K562 (cell line): ENCODE data around the gene TUBA1B. TPM values are rescaled to one million over a fixed set of nuclear protein-coding genes. Genes with fewer than 3 reads are reported as not detected.

Experiments
- BCLAF1 ChIP-seq, 2 experiments: fragments of 450-650 bp in 1 of 2; IDR thresholded peaks; 2 replicates each; pipeline ENCODE4 v1.6.1; 2011 to 2017; ENCODE audit warnings: low read depth in 2 of 2, antibody characterized with exemption in 1 of 2, borderline replicate concordance in 1 of 2, low read length in 1 of 2, mild to moderate bottlenecking in 1 of 2, mixed read lengths in 1 of 2; ENCODE audit not compliant: control insufficient read depth in 1 of 2
- CBX2 ChIP-seq: fragments of 200-600 bp; sonication (generic); IDR thresholded peaks from one replicate; pipeline ENCODE4 v1.6.1; 2012; ENCODE audit warnings: mild to moderate bottlenecking, low read length, inconsistent platforms; ENCODE audit not compliant: insufficient read depth, poor library complexity, severe bottlenecking
- CGGBP1 ChIP-seq: fragments of 250-450 bp; sonication (Bioruptor Pico); IDR thresholded peaks from 2 replicates; pipeline ENCODE4 v1.9.0; 2021; ENCODE audit warnings: mild to moderate bottlenecking
- EZH2 ChIP-seq: IDR thresholded peaks from 2 replicates; pipeline ENCODE4 v1.6.1; 2012; ENCODE audit warnings: low read depth, mild to moderate bottlenecking, inconsistent platforms, low read length, borderline replicate concordance
- GTF3C2 ChIP-seq: IDR thresholded peaks from 3 replicates; pipeline ENCODE4 v1.6.1; 2011; ENCODE audit warnings: borderline replicate concordance, mild to moderate bottlenecking, moderate library complexity; ENCODE audit not compliant: insufficient read length; ENCODE audit errors: extremely low read depth
- HSF4 ChIP-seq: fragments of 250-450 bp; sonication (Bioruptor Pico); IDR thresholded peaks from 2 replicates; pipeline ENCODE4 v2.1.2; 2022; ENCODE audit warnings: mild to moderate bottlenecking, moderate library complexity, borderline replicate concordance
- KLF10 ChIP-seq: fragments of 250-450 bp; sonication (Bioruptor Pico); IDR thresholded peaks from 2 replicates; pipeline ENCODE4 v1.6.1; 2021; ENCODE audit warnings: matching md5 sums
- MTA1 ChIP-seq: fragments of 450-650 bp; IDR thresholded peaks from 2 replicates; pipeline ENCODE4 v1.6.1; 2017; ENCODE audit warnings: borderline replicate concordance
- NCOR1 ChIP-seq: fragments of 450-650 bp; IDR thresholded peaks from 2 replicates; pipeline ENCODE4 v1.6.1; 2016; ENCODE audit warnings: mild to moderate bottlenecking, moderate library complexity
- PML ChIP-seq: IDR thresholded peaks from 2 replicates; pipeline ENCODE4 v1.6.1; 2012; ENCODE audit warnings: low read length, inconsistent platforms
- RBFOX2 ChIP-seq: fragments of 200-400 bp; formaldehyde crosslinking; IDR thresholded peaks from 2 replicates; pipeline ENCODE4 v1.6.1; 2017; ENCODE audit warnings: low read depth, mild to moderate bottlenecking, low read length, moderate library complexity
- RBM22 ChIP-seq: fragments of 200-400 bp; formaldehyde crosslinking; IDR thresholded peaks from 2 replicates; pipeline ENCODE4 v1.6.1; 2018; ENCODE audit warnings: low read length, low read depth; ENCODE audit not compliant: poor library complexity, severe bottlenecking
- RFX1 ChIP-seq: fragments of 450-650 bp; IDR thresholded peaks from 2 replicates; pipeline ENCODE4 v1.6.1; 2016; ENCODE audit warnings: mild to moderate bottlenecking, moderate library complexity
- SUPT5H ChIP-seq: fragments of 450-650 bp; IDR thresholded peaks from 2 replicates; pipeline ENCODE4 v1.6.1; 2016
- ZNF212 ChIP-seq: fragments of 450-650 bp; formaldehyde crosslinking; IDR thresholded peaks from 2 replicates; pipeline ENCODE4 v1.4.0; 2020; ENCODE audit warnings: mild to moderate bottlenecking
- ZNF830 ChIP-seq: fragments of 250-450 bp; sonication (Bioruptor Pico); IDR thresholded peaks from 2 replicates; pipeline ENCODE4 v1.5.0; 2021; ENCODE audit warnings: mild to moderate bottlenecking
- polyA plus RNA-seq, 8 experiments: library from polyadenylated mRNA; depleted of rRNA in 4 of 8; stranded (reverse) in 5 of 8; unstranded in 3 of 8; fragments of >200 nt; fragmentation: Nextera tagmentation in 2 of 8; fragmentation: Illumina TruSeq in 1 of 8; extraction: Ambion mirVana in 2 of 8; extraction: Trizol in 1 of 8; gene quantifications; 2 replicates each; pipeline versions ENCODE4 v1.2.1 to v1.2.3, GENCODE V29; 2011 to 2014; ENCODE audit warnings: inconsistent platforms in 1 of 8, missing spikeins in 1 of 8
- total RNA-seq, 7 experiments: library from RNA; depleted of rRNA in 6 of 7; stranded (reverse); fragments of >200 nt in 6 of 7; fragmentation: Illumina TruSeq in 2 of 7; extraction: Trizol in 2 of 7; gene quantifications; 2 replicates each; pipeline versions ENCODE4 v1.2.1 to v1.2.3, GENCODE V29; 2011 to 2021; ENCODE audit warnings: low replicate concordance in 1 of 7
- TF ChIP-seq, protein P1 (sequence below): fragments of 450-650 bp; IDR thresholded peaks from 2 replicates; pipeline ENCODE4 v1.7.1; 2018; ENCODE audit warnings: mild to moderate bottlenecking, low read depth; ENCODE audit not compliant: partially characterized antibody
- TF ChIP-seq, protein P2 (sequence below): fragments of 250-450 bp; sonication (Bioruptor Pico); IDR thresholded peaks from 2 replicates; pipeline ENCODE4 v1.8.0; 2021; ENCODE audit warnings: moderate library complexity, mild to moderate bottlenecking, inconsistent platforms

TUBA1B gene
- total and polyA plus RNA-seq, 9 of the 15 experiments (the other 6 are each of a cell fraction or from before 2014, with no cell fraction given) = 2,189 to 4,624 (median 2,628) TPM

DNA sequence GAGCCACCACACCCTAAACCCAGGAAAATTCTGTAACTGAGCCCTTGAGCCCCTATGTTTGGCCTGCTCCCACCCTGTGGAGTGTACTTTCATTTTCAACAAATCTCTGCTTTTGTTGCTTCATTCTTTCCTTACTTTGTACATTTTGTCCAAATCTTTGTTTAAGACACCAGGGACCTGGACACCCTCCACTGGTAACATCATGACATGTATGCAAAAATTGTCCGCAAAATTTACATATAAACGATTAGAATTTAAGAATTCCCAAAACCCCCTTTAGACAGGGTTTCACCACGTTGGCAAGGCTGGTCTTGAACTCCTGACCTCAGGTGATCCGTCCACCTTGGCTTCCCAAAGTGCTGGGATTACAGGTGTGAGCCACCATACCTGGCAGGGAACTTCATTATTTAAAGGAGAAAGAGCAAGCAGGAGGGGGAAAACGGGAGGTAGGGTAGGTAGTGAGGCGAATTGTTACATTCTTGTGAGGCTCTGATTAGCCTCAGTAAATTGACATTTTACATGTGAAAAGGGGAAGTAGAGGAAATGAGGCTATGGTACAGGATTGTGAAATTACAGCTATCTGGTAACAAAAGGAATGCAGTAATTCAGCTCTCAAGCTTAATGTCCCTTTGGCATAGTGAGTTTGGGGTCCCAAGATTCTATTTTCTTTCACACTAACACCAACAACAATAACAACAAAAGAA lies 30.0 kb upstream of the TUBA1B start (continued):
- TF ChIP-seq BCLAF1 (IDR thresholded peaks at IDR 0.05; ENCODE audit: borderline replicate concordance in 1 of 2, control insufficient read depth in 1 of 2, low read depth in 2 of 2, low read length in 1 of 2) (peak in 1 of 2 experiments; percentile 84; a peak in 2 of 4 replicates), CGGBP1 (CRISPR knock-in tag) (peak; percentile 94), RBM22 (no peak), HSF4 (CRISPR knock-in tag) (no peak), NCOR1 (0 out of 2 replicates have a peak, but pooled peaks have one; percentile 26), GTF3C2 (no peak), KLF10 (CRISPR knock-in tag) (peak; percentile 59; the same call in 1 of the 2 replicates), MTA1 (no peak), EZH2 (no peak), RBFOX2 (0 out of 2 replicates have a peak, but pooled peaks have one; percentile 27), SUPT5H (peak; percentile 59), ZNF830 (no peak), PML (peak; percentile 90), CBX2 (no peak), ZNF212 (CRISPR knock-in tag) (no peak), RFX1 (no peak)
- TF ChIP-seq, protein P1, sequence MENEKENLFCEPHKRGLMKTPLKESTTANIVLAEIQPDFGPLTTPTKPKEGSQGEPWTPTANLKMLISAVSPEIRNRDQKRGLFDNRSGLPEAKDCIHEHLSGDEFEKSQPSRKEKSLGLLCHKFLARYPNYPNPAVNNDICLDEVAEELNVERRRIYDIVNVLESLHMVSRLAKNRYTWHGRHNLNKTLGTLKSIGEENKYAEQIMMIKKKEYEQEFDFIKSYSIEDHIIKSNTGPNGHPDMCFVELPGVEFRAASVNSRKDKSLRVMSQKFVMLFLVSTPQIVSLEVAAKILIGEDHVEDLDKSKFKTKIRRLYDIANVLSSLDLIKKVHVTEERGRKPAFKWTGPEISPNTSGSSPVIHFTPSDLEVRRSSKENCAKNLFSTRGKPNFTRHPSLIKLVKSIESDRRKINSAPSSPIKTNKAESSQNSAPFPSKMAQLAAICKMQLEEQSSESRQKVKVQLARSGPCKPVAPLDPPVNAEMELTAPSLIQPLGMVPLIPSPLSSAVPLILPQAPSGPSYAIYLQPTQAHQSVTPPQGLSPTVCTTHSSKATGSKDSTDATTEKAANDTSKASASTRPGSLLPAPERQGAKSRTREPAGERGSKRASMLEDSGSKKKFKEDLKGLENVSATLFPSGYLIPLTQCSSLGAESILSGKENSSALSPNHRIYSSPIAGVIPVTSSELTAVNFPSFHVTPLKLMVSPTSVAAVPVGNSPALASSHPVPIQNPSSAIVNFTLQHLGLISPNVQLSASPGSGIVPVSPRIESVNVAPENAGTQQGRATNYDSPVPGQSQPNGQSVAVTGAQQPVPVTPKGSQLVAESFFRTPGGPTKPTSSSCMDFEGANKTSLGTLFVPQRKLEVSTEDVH = no peak
- TF ChIP-seq, protein P2, sequence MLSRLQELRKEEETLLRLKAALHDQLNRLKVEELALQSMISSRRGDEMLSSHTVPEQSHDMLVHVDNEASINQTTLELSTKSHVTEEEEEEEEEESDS = peak; percentile 73
